GM19463 (cell line): ENCODE data around the gene CDC42EP1.
"Not testable (repeated sequence)": the region's sequence is repeated elsewhere in the genome, so short reads cannot be mapped to it uniquely, and the experiment has no call there.

Source experiments
- ATAC-seq: cut with Tn5 transposase; IDR thresholded peaks from one replicate; pipeline ENCODE4 v1.9.1; 2021; ENCODE audit warnings: mild to moderate bottlenecking, moderate library complexity; ENCODE audit not compliant: unreplicated experiment

The CDC42EP1 gene

DNA sequence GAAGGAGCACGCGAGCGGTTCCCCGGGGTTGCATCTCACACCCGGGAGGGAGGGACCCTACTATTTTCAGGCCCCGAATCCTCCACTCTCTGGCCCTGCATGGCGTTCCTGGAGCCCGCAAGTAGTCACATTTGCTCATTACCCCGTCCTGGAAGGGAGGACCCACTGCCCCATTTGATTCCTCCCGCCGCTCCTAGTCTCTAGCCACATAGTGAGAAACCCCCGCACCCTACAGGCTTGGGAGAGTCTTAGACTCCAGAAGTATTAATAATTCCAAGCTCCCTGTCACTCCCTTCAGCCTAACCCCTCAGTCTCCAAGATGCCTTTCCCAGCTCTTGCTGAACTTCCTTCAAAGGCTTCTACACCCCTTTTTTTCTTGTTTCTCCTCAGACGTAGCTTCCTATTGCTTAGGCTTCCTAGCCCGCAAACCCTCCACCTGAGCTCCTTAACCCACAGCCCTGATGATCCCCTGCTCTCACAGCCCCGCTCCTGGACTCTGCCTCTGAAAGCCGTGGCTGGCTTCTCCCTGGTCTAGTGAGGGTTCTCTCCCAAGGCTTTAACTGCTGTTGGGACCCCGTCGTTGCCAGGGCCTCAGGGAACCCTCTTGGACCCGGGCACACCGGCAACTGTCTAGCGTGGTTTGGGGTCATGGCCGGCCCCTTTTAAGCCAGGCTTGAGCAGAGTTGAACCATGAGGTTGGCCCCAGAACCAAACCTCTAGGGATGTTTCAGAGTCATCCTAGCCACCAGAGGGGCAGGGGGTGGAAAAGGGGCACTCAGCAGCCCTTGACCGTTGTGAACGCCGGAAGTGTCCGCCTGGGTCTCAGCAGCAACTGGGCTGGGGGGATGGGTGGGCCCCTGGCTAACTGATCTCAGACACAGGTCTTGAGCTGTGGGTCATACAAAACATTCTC lies 49.2 kb downstream of the CDC42EP1 start:
- no peak for ATAC-seq

- not testable (repeated sequence) for ATAC-seq
Observed at GRCh38 chr22:37610153-37610475, 49.8 kb downstream of the CDC42EP1 start.

GRCh38 chr22:37610480-37611129 lies 50.3 kb downstream of the CDC42EP1 start:
- no peak for ATAC-seq

- no peak for ATAC-seq
Observed at GRCh38 chr22:37611207-37611606, 50.9 kb downstream of the CDC42EP1 start.

DNA sequence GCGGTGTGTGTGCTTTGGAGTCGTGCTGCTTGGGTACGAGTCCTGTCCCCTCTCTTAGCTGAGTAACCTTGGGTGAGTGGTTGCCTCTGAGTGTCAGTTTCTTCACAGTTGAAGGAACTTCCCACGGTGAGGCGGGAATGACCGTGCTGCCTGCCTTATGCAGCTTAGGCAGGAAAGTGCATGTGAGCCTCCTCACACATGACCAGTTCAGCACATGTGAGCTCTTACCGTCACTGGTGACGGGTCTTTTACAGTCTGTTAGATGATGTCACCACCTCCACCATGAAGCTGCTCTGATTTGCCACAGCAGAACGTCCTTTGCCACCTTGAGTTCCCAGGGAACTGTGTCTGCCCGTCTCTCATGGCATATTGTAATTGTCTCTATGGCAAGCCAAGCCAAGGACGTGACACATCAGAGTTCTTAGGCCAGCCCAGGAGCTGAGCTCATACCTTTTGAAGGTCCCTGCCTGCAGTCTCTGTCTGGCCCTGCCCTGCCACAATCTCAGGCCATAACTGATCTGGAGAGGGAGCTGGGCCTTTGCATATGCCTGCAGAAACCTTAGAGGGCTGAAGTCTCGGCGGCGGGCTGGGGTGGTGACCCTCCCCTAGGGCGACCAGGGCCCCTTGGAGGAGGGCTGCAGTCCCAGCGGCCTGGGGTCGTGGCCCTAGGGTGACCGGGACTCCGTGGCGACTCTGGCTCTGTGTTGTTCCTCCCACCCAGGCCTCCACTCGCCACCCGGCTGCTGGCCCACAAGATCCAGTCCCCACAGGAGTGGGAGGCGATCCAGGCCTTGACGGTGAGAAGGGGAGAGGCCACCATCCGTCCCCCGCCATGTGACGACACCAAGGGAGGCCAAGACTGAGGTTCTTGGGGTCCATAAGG lies 56.2 kb downstream of the CDC42EP1 start:
- no peak for ATAC-seq

- no peak for ATAC-seq
Observed at GRCh38 chr22:37617431-37617830, 57.2 kb downstream of the CDC42EP1 start.

- ATAC-seq: no peak
Observed at GRCh38 chr22:37618072-37618656, 57.9 kb downstream of the CDC42EP1 start.

DNA sequence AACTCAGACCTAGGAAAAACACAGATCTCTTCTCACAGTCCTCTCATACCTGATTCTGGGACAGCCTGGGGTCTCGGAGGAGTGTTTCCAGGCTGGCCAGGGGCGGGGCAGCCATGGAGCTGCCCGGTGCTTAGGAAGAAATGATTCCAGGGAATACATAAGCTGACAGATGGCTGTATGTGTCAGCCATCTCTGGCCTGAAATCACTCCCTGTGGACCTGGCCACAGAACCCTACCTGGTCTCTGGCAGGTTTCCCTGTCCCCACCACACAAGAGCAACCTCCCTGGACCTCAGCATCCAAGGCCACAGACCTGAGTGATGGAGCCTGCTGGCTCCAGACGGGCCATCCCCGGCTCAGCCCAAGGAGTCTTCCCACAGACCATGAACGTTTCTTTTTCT lies 58.4 kb downstream of the CDC42EP1 start:
- ATAC-seq: no peak
